Measurements from ENCODE around the gene POPDC2.

Gene POPDC2

GRCh38 chr3:119639494-119640350 lies 20.7 kb downstream of the POPDC2 start:
- no peak for DNase-seq

- DNase-seq = no peak
Observed at GRCh38 chr3:119637679-119638477, 22.5 kb downstream of the POPDC2 start.

- DNase-seq = no peak
Observed at GRCh38 chr3:119636891-119637611, 23.3 kb downstream of the POPDC2 start.

- DNase-seq = no peak
Observed at GRCh38 chr3:119636249-119636648, 24.1 kb downstream of the POPDC2 start.

GRCh38 chr3:119635719-119636118 lies 24.7 kb downstream of the POPDC2 start:
- DNase-seq = no peak

GRCh38 chr3:119632829-119633228 lies 27.6 kb downstream of the POPDC2 start:
- DNase-seq = no peak

GRCh38 chr3:119632216-119632615 lies 28.2 kb downstream of the POPDC2 start:
- DNase-seq = no peak

GRCh38 chr3:119631516-119631915 lies 28.9 kb downstream of the POPDC2 start:
- no peak for DNase-seq

- DNase-seq = no peak
Observed at GRCh38 chr3:119630880-119631329, 29.5 kb downstream of the POPDC2 start.

- DNase-seq = no peak
Observed at GRCh38 chr3:119630128-119630879, 30.1 kb downstream of the POPDC2 start.

- DNase-seq = no peak
Observed at GRCh38 chr3:119628816-119629445, 31.5 kb downstream of the POPDC2 start.

- no peak for DNase-seq
Observed at GRCh38 chr3:119628390-119628789, 32.0 kb downstream of the POPDC2 start.

GRCh38 chr3:119627461-119627860 lies 32.9 kb downstream of the POPDC2 start:
- no peak for DNase-seq

GRCh38 chr3:119626196-119626595 lies 34.2 kb downstream of the POPDC2 start:
- DNase-seq = no peak

- no peak for DNase-seq
Observed at GRCh38 chr3:119625451-119626153, 34.8 kb downstream of the POPDC2 start.

- no peak for DNase-seq
Observed at GRCh38 chr3:119624002-119624720, 36.2 kb downstream of the POPDC2 start.

- DNase-seq = no peak
Observed at GRCh38 chr3:119620899-119621298, 39.5 kb downstream of the POPDC2 start.

- DNase-seq = no peak
Observed at GRCh38 chr3:119619094-119619493, 41.3 kb downstream of the POPDC2 start.

GRCh38 chr3:119616056-119616455 lies 44.3 kb downstream of the POPDC2 start:
- no peak for DNase-seq

GRCh38 chr3:119613872-119614271 lies 46.5 kb downstream of the POPDC2 start:
- no peak for DNase-seq

GRCh38 chr3:119613201-119613600 lies 47.2 kb downstream of the POPDC2 start:
- no peak for DNase-seq

All from central memory CD4-positive, alpha-beta T cell (primary cell).